NCI-H2081 (cell line): ENCODE data around the gene RAMACL.
"Not testable (repeated sequence)": the region's sequence is repeated elsewhere in the genome, so short reads cannot be mapped to it uniquely, and the experiment has no call there.

Experiments
- DNase-seq, 2 experiments: peaks; one replicate each; lab custom pipeline; 2025; lab: John Stamatoyannopoulos, UW

Gene RAMACL

DNA sequence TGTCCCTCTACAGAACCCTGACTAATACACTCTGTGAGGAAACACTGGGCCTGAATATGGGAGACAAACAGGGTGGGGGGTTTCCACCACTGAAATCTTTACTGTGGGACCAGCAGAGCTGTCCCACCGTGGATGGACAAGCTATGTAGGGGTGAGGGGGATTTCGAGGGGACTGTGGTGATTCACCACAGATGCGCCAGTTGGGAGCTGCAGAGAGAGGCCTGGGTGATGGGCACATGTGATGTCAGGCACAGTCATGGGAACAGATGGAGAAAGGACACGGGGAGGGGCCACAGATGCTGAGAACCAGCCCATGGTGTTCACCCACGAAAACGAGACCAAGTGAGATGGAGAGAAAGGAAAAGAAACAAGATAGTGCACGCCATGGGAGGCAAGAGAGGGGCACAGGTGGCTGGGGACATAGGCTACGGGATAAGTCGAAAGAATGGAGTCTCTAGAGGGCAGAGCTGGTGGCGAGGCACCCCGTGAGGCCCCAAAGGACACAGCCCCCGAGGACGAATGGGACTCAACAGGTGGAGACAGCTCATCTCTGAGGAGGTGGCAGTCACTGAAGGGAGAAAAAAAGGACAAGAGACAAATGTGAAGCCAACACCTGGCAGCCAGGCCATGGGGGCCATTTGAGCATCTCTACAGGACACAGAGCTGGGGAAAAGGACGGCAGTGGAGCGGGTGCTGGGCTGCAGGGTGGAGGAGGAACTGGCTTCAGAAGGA is 10.5 kb upstream of the RAMACL start:
- no peak for DNase-seq

DNA sequence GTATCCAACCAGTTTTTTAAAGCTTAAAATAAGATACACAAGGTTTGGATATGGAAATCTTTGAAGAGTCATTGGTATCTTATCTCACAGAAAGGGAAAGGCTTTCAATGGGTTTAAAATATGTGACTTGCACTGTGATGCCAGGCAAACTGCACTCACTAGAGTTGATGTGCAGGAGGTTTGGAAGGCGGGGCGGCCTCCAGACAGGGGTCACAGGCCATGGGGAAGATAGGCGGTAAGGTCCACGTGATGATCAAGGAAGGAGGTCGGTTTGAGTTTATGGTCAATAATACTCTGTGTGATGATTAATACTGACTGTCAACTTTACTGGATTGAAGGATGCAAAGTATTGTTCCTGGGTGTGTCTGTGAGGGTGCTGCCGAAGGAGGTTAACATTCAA is 9.5 kb upstream of the RAMACL start:
- no peak for DNase-seq

DNA sequence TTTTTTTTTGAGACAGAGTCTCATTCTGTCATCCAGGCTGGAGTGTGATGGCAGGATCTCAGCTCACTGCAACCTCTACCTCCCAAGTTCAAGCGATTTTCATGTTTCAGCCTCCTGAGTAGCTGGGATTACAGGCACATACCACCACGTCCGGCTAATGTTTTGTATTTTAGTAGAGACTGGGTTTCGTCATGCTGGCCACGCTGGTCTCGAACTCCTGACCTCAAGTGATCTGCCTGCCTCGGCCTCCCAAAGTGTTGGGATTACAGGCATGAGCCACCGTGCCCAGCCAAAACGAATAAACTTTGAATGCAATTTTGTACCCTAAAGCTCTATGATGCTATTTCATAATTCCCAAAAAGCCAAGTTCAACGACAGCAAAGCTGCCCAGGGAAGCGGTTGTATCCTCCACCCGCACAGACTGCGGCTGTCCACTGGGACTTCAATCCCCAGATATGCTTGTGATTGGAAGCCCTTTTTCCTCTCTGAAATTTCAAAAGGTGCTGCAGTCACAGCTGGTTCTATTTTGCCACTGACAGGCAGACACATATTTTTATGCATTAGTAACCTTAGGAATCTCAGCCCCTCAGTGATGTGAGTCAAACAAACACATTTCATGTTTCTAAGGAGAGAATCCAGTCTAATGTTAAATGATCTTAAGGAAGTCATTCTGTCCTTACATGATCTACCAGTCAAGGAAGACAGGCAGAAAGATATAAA is 8.7 kb upstream of the RAMACL start:
- DNase-seq = no peak

DNA sequence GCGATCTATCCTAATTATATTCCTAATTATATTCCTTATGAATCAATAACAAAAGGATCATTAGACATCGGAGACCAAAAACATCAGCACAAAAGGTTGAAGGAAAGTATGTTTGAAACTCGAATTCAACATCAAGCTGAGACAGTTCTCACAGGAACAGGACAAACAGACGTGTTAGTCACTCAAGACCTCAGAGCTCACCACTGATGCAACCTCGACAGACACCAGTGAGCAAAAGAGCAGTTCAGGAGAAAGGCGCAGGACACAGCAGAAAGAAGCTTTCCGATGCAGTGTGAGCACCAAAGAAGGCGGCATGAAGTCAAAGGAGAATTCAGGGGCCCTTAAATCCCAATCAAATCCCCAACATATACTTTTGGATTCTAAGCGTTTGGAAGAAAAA is 6.3 kb upstream of the RAMACL start:
- no peak for DNase-seq

DNA sequence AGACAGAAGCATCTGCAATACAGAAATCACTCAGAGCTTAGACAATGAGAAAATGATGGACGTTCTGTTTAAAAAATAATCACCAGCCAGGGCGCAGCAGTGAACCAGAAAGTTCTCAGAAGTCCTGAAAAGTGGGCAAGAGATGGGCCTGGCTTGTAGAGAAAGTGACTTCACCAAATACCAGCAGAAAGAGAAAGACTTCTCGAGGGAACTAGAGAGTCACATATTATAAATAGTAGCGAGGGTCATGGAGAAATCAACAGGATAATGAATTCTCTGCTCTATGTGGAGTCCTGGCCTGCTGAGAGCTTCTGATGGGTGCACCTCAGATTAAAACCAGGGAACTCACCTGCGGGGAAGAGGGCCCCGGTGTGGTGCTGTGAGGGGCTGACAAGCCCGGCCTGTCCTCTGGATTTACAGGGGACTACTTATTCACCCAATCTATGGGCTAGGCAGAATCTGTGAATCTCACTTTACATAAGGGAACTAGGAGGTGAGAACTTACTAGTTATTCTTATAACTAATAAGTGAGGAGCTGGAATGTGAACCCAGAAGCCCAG is 5.6 kb upstream of the RAMACL start:
- DNase-seq = no peak

DNA sequence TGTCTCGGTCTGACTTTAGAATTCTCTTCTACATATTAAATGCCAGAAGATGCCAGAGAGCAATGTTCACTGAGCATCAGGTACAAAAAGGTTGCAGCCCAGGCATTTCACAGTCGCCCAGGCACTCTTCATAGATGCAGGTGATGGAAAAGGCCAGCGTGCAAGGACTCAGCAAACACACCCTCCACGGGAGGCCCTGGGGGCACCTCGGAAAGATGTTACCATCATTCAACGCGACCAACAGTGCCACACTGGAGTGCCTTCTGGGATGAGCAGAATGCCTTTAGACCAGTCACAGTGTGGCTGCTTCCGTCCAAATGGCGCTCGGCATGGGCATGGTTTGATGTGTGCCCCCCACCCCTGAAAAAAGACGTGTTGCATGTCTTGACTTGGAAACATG is 4.5 kb upstream of the RAMACL start:
- DNase-seq = no peak

DNA sequence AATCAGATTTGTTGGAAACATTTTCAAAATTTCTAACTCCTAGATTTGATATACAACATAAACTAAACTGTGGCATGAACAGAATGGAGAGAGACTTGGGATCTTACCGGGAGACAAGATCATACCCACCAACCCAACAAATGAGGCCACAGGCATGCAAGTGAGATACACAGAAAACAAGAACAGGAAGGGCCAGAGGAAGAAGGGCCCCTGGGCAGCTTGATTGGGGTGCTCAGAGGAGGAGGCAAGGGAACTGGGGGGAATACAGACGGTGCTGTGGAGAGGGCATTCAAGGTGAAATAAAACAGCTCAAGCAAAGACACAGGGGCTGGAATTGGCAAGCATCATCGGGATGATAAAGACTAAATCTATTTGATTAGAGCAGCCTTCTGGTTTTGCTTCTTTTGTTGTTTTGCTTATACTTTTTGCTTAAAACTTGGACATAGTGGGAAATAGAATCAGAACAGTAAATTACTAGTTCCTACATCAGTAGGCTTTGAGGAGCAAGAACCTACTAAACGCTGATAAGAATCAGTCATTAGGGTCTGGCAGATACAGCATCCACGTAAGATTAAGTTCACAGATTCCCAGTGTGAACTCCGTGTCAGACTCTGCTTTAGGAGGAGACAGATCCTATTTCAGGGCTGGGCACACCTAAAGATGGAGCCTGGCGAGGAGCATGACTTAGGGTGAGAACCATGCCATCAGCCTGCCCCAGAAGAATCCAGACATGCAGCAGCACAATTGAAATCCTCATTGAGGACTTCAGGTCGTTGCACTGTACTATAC is 3.5 kb upstream of the RAMACL start:
- no peak for DNase-seq

DNA sequence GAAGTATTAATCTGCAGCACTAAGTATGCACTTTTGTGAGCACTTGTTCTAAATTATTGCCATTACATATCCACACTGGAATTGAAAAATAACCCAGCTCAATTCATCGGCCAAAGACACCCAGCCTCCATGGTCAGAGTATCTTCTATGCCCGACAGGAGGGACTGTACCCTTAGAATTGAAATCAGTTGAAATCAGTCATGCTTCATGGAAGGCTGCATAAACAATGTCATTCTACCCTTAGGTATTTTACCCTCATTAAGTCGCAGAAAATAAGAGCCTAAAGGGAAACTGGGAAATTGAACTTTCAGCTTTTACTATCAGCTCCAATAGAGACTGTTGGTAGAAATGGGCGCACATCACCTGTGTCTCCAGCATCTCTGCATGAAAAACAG is 2.9 kb upstream of the RAMACL start:
- no peak for DNase-seq

GRCh38 chr6:166588691-166589336 is 2.3 kb upstream of the RAMACL start:
- no peak for DNase-seq

DNA sequence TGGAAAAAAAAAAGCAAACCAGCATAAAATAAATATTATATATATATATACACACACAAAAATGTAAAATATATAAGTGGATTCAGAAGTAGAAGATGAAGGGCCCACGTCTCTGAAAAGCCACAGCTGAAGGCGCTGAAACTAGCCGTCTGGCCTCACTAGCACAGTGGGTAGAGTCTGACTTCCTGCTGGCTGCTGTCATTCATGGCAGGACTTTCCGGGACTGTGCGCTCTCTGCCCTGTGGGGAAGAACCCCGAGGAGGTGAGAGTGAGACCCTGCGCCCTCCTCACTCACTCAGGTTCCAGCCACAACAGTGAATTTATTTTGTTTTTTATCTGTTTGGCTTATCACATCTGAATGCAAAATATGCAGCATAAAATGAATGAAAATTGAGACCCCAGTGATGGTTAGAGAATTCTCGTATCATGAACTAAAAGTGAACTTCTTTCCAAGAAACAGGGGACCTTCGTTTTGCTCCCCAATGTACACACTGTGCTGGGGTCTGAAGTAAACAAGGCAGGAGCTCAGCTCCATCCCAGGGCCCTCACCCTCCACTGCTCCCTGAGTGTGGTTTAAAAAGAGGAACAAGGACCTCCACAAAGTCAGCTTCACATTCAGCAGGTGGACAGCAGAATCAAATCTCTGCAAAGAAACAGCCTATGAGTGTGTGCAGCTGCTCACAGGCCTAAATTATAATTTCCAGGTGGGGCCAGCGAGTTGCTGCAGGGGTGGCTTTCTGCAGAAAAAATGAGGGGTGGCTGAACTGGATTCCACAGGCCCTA is 1.3 kb upstream of the RAMACL start:
- no peak for DNase-seq

DNA sequence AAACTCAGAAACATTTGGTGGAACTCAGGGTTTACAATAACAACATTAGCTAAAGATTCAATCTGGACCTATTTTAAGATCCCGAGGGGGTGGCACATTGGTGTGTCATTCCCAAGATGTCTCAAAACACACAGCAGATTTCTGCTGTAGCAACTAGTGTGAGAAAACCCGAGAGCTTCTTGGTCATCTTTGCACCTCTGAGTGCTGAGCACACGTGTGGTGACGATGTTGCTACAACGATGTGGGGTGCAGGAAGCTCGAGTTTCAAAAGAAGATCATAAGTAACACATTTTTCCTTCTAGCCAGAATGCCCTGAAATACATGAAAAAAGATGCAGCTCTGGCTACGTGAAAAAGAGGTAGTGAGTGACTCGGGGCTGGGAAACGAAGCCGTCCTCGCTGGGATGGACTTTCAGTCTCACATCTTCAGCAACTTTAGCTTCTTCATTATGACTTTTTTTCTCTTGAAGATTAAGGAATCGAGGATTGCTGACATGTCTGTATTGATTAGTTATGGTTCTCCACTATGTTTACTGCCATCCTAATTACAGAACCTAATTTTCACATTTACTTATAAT is 1.5 kb downstream of the RAMACL start:
- no peak for DNase-seq

GRCh38 chr6:166584155-166584554 is 2.3 kb downstream of the RAMACL start:
- DNase-seq = no peak

DNA sequence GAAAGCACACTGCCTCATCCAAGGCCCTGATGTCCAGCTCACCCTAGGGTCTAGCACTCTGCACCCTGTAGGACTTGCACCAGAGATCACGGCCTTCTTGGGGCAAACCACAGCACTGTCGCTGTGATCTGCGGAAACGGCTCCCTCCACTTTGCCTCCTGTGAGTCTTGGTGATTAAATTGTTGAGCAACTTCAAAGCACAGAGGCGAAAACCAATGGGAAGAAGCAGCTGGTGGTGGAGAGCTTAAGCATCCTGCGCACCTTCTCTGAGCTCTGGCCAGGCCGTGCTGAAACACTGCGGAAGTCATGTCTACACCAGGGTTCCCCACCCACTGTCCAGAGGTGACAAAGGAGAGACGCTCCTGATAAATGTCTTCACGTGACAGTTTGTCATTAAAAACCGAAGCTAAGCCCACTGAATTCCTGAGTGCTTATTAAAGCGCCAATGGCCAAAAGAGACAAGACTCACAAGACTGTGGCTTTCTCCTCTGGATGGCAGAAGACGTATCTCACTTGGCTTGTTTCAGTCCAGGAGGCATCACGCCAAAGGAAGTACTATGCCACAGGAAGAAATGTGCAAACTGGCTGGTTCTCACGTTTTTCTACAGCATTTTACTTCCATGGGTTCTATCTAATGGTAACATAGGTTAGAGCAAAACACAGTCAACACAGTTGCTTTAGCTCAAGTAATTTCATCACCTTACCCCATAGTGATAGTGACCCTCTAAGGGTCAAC is 3.1 kb downstream of the RAMACL start:
- no peak for DNase-seq

DNA sequence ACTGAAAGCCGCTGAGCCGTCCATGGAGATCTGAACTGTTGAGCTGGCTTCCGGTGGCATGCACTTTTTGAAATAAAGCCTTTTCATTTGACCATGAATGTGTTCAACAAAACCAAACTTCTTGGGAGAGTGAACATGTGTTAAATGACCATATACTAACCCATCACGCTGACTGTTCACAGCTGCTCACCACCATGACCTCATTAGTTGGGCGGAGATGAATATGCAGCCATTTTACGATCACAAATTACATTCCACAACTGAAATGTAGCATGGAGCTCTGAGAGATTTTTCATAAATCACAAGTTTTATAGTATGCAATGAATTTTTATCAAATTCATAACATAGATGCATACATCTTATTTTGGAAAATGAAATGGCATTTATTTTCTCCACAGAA is 4.2 kb downstream of the RAMACL start:
- no peak for DNase-seq

DNA sequence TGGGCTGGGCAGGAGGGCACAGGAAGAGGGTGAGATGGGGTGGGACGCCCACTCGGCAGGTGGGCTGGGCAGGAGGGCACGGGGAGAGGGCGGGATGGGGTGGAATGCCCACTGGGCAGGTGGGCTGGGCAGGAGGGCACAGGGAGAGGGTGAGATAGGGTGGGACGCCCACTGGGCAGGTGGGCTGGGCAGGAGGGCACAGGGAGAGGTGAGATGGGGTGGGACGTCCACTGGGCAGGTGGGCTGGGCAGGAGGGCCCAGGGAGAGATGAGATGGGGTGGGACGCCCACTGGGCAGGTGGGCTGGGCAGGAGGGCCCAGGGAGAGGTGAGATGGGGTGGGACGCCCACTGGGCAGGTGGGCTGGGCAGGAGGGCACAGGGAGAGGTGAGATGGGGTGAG is 4.7 kb downstream of the RAMACL start:
- DNase-seq = not testable (repeated sequence)

DNA sequence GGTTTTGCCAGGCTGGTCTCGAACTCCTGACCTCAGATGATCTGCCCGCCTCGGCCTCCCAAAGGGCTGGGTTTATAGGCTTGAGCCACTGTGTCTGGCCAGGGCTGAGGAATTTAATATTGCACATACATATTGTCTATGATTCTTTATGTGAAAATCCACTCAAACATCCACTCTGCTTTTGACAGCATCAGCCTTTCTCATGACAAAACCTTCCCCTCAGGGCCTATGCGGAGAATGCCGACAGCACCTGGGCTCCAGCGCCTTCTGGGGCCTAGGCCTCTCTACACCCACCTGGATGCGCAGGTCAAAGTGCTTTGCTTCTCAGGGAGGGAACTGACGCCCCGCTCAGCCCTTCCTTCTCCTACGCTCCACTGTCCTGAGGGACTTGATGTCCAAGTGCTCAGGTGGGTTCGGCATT is 5.4 kb downstream of the RAMACL start:
- no peak for DNase-seq

- no peak for DNase-seq
Observed at GRCh38 chr6:166580076-166581050, 6.1 kb downstream of the RAMACL start.

- no peak for DNase-seq
Observed at GRCh38 chr6:166579237-166579850, 7.1 kb downstream of the RAMACL start.
